Effector CD8-positive, alpha-beta T cell (primary cell): ENCODE data around the gene PLXNB1.
"Not testable (repeated sequence)": the region's sequence is repeated elsewhere in the genome, so short reads cannot be mapped to it uniquely, and the experiment has no call there.

Experiments
- DNase-seq: peaks from one replicate; lab custom pipeline; 2025; lab: John Stamatoyannopoulos, UW
- total RNA-seq, 4 experiments: gene quantifications; one replicate each; lab custom pipeline; 2026; lab: John Stamatoyannopoulos, UW

PLXNB1 gene
- 14.1 to 45.7 (median 27.3) reads per million in 4 experiments for total RNA-seq

- peak; percentile 9 for DNase-seq
Measured at GRCh38 chr3:48429960-48430707, at the start of gene PLXNB1. PLXNB1 (minus strand) TSS chr3:48430086; CDS start chr3:48424611, 5,475 bp downstream.

GRCh38 chr3:48478626-48479555 is 49.0 kb upstream of the PLXNB1 start:
- DNase-seq, result peak; percentile 25

- DNase-seq, result no peak
Measured at GRCh38 chr3:48477959-48478520, 48.2 kb upstream of the PLXNB1 start.

GRCh38 chr3:48476426-48477053 is 46.7 kb upstream of the PLXNB1 start:
- DNase-seq, result no peak

GRCh38 chr3:48475188-48475587 is 45.3 kb upstream of the PLXNB1 start:
- no peak for DNase-seq

- no peak for DNase-seq
Measured at GRCh38 chr3:48474619-48475018, 44.7 kb upstream of the PLXNB1 start.

- not testable (repeated sequence) for DNase-seq
Measured at GRCh38 chr3:48474031-48474430, 44.1 kb upstream of the PLXNB1 start.

- no peak for DNase-seq
Measured at GRCh38 chr3:48473617-48473952, 43.7 kb upstream of the PLXNB1 start.

GRCh38 chr3:48472923-48473616 is 43.2 kb upstream of the PLXNB1 start:
- peak; percentile 86 for DNase-seq

GRCh38 chr3:48472673-48472922 is 42.7 kb upstream of the PLXNB1 start:
- DNase-seq, result no peak

- DNase-seq, result no peak
Measured at GRCh38 chr3:48470286-48470685, 40.4 kb upstream of the PLXNB1 start.

GRCh38 chr3:48469046-48469915 is 39.4 kb upstream of the PLXNB1 start:
- no peak for DNase-seq

- DNase-seq, result no peak
Measured at GRCh38 chr3:48468329-48468731, 38.4 kb upstream of the PLXNB1 start.

GRCh38 chr3:48467473-48468267 is 37.8 kb upstream of the PLXNB1 start:
- no peak for DNase-seq

- no peak for DNase-seq
Measured at GRCh38 chr3:48467110-48467454, 37.2 kb upstream of the PLXNB1 start.

GRCh38 chr3:48466386-48467109 is 36.7 kb upstream of the PLXNB1 start:
- DNase-seq, result peak; percentile 41

- peak; percentile 46 for DNase-seq
Measured at GRCh38 chr3:48465531-48466378, 35.9 kb upstream of the PLXNB1 start.

- DNase-seq, result no peak
Measured at GRCh38 chr3:48465237-48465530, 35.3 kb upstream of the PLXNB1 start.
